MM.1S (cell line): Measurements from ENCODE around the gene FRY.

ENCODE experiments used
- DNase-seq: peaks from one replicate; pipeline ENCODE4 v3.0.0-alpha.2; 2015
- H2AFZ ChIP-seq: fragments of 300-600 bp; sonication (generic); 2 replicates; pipeline ENCODE4 v1.6.0; 2016; ENCODE audit warnings: antibody characterized with exemption, low read length
- H3F3A ChIP-seq: fragments of 300-600 bp; sonication (generic); 2 replicates; pipeline ENCODE4 v1.6.1; 2016; ENCODE audit warnings: mild to moderate bottlenecking, antibody characterized with exemption, low read length, moderate library complexity, mixed read lengths; ENCODE audit not compliant: insufficient read depth
- H3K27ac ChIP-seq: fragments of 300-600 bp; sonication (generic); 2 replicates; pipeline ENCODE4 v1.5.1; 2016; ENCODE audit warnings: mild to moderate bottlenecking, low read length
- H3K27me3 ChIP-seq: fragments of 300-600 bp; sonication (generic); replicated peaks from 2 replicates; pipeline ENCODE4 v1.6.0; 2016; ENCODE audit warnings: low read length; ENCODE audit not compliant: insufficient read depth
- H3K36me3 ChIP-seq: fragments of 300-600 bp; sonication (generic); replicated peaks from 2 replicates; pipeline ENCODE4 v1.6.1; 2016; ENCODE audit warnings: mild to moderate bottlenecking, low read length, mixed read lengths; ENCODE audit not compliant: insufficient read depth
- H3K4me1 ChIP-seq: fragments of 300-600 bp; sonication (generic); 2 replicates; pipeline ENCODE4 v1.6.1; 2016; ENCODE audit warnings: low read length, mixed read lengths
- H3K4me2 ChIP-seq: fragments of 300-600 bp; sonication (generic); 2 replicates; pipeline ENCODE4 v1.6.0; 2016; ENCODE audit warnings: low read depth, low read length
- H3K4me3 ChIP-seq: fragments of 300-600 bp; sonication (generic); 2 replicates; pipeline ENCODE4 v1.5.1; 2016; ENCODE audit warnings: low read length, mixed read lengths
- H3K79me2 ChIP-seq: fragments of 300-600 bp; sonication (generic); 2 replicates; pipeline ENCODE4 v1.6.1; 2016; ENCODE audit warnings: mixed run types, low read length, mixed read lengths
- H3K9ac ChIP-seq: fragments of 300-600 bp; sonication (generic); 2 replicates; pipeline ENCODE4 v1.6.1; 2016; ENCODE audit warnings: low read length, mixed read lengths
- H3K9me2 ChIP-seq: fragments of 300-600 bp; sonication (generic); replicated peaks from 2 replicates; pipeline ENCODE4 v1.6.1; 2016; ENCODE audit warnings: mild to moderate bottlenecking, low read length, mixed read lengths; ENCODE audit not compliant: insufficient read depth
- H3K9me3 ChIP-seq: fragments of 300-600 bp; sonication (generic); replicated peaks from 2 replicates; pipeline ENCODE4 v1.6.1; 2016; ENCODE audit warnings: mild to moderate bottlenecking, low read length, mixed read lengths; ENCODE audit not compliant: insufficient read depth
- H4K20me1 ChIP-seq: fragments of 300-600 bp; sonication (generic); 2 replicates; pipeline ENCODE4 v1.6.1; 2016; ENCODE audit warnings: mild to moderate bottlenecking, low read length, moderate library complexity, mixed read lengths; ENCODE audit not compliant: insufficient read depth
- CTCF ChIP-seq: fragments of 300-600 bp; sonication (generic); IDR thresholded peaks from 2 replicates; pipeline ENCODE4 v1.5.1; 2016; ENCODE audit warnings: antibody characterized with exemption, low read length, mixed read lengths
- EZH2 ChIP-seq: fragments of 300-600 bp; sonication (generic); optimal IDR thresholded peaks from 2 replicates; pipeline ENCODE3; 2017; ENCODE audit warnings: low read depth, mild to moderate bottlenecking, antibody characterized with exemption, low read length, mixed read lengths
- EZH2phosphoT487 ChIP-seq: fragments of 300-600 bp; sonication (generic); IDR thresholded peaks from 2 replicates; pipeline ENCODE4 v1.6.1; 2018; ENCODE audit warnings: antibody characterized with exemption, low read length

The FRY gene

GRCh38 chr13:32026623-32027022 is 5.0 kb upstream of the FRY start:
- Histone ChIP-seq H3K27me3 (no peaks in the 10 kb centered on the region), H3F3A (no peaks in the 10 kb centered on the region), H4K20me1 (no peaks in the 10 kb centered on the region), H3K9me2 (no peaks in the 10 kb centered on the region), H3K4me3 (no peak overlapping the region), H3K4me1 (no peaks in the 10 kb centered on the region), H2AFZ (no peak overlapping the region), H3K36me3 (no peaks in the 10 kb centered on the region), H3K9ac (no peak overlapping the region), H3K79me2 (no peaks in the 10 kb centered on the region), H3K27ac (no peak overlapping the region), H3K9me3 (no peaks in the 10 kb centered on the region), H3K4me2 (no peak overlapping the region)
- DNase-seq, result no peak
- TF ChIP-seq CTCF, result no peak
- no peak for TF ChIP-seq EZH2
- TF ChIP-seq EZH2phosphoT487, result no peak

- Histone ChIP-seq H2AFZ (no peak overlapping the region), H3K9me3 (no peaks in the 10 kb centered on the region), H3K36me3 (no peaks in the 10 kb centered on the region), H3K9ac (no peak overlapping the region), H3K27me3 (no peaks in the 10 kb centered on the region), H3F3A (no peaks in the 10 kb centered on the region), H4K20me1 (no peaks in the 10 kb centered on the region), H3K4me2 (no peak overlapping the region), H3K79me2 (no peaks in the 10 kb centered on the region), H3K9me2 (no peaks in the 10 kb centered on the region), H3K4me1 (no peaks in the 10 kb centered on the region), H3K4me3 (no peak overlapping the region), H3K27ac (no peak overlapping the region)
- no peak for DNase-seq
- TF ChIP-seq CTCF (no peak), EZH2phosphoT487 (no peak), EZH2 (no peak)
These were observed 2.9 kb upstream of the FRY start for GRCh38 chr13:32028711-32029110.

GRCh38 chr13:32029684-32030083 is 1.9 kb upstream of the FRY start:
- Histone ChIP-seq H3K9me3 (no peaks in the 10 kb centered on the region), H2AFZ (no peak overlapping the region), H3K4me3 (no peak overlapping the region), H3F3A (no peaks in the 10 kb centered on the region), H3K9ac (no peak overlapping the region), H3K9me2 (no peaks in the 10 kb centered on the region), H3K27ac (no peak overlapping the region), H3K27me3 (no peaks in the 10 kb centered on the region), H3K4me2 (no peak overlapping the region), H4K20me1 (no peaks in the 10 kb centered on the region), H3K79me2 (no peaks in the 10 kb centered on the region), H3K4me1 (no peaks in the 10 kb centered on the region), H3K36me3 (no peaks in the 10 kb centered on the region)
- TF ChIP-seq EZH2 (no peak), CTCF (no peak), EZH2phosphoT487 (no peak)
- DNase-seq, result no peak
